Muscle of leg (tissue), 11 donors: ENCODE measurements around the gene TIE1. TPM values are rescaled to one million over a fixed set of nuclear protein-coding genes. Genes with fewer than 3 reads are reported as not detected.

Experiments used
- DNase-seq: peaks from one replicate; pipeline ENCODE4 v3.0.0; 2013
- H3K27ac ChIP-seq: one replicate; pipeline ENCODE4 v1.5.1; 2013; ENCODE audit warnings: mild to moderate bottlenecking, low read length, control low read depth
- H3K27me3 ChIP-seq: one replicate; pipeline ENCODE4 v1.6.1; 2013; ENCODE audit warnings: low read length; ENCODE audit not compliant: control insufficient read depth, insufficient read depth
- H3K36me3 ChIP-seq: one replicate; pipeline ENCODE4 v1.6.1; 2013; ENCODE audit warnings: low read length; ENCODE audit not compliant: control insufficient read depth, insufficient read depth
- H3K4me1 ChIP-seq: one replicate; pipeline ENCODE4 v1.6.1; 2013; ENCODE audit warnings: low read length; ENCODE audit not compliant: control insufficient read depth, insufficient read depth
- H3K4me3 ChIP-seq: one replicate; pipeline ENCODE4 v1.5.1; 2013; ENCODE audit warnings: low read length, control low read depth
- H3K9me3 ChIP-seq: replicated peaks from 2 replicates; pipeline ENCODE4 v1.6.1; 2013; ENCODE audit warnings: low read depth, low read length; ENCODE audit not compliant: control insufficient read depth
- WGBS: methylation state at CpG from one replicate; pipeline ENCODE4 v1.1.5; 2013; ENCODE audit warnings: missing lambda C conversion rate; ENCODE audit not compliant: insufficient coverage; 5-methylcytosine and 5-hydroxymethylcytosine counted together
- polyA plus RNA-seq, 8 donors: library from polyadenylated mRNA; unstranded; fragments of 120-200 nt; gene quantifications; one replicate each; pipeline versions ENCODE4 v1.2.1 to v1.2.3, GENCODE V29; 2013; ENCODE audit warnings: inconsistent platforms in 1 of 8, low replicate concordance in 1 of 8; ENCODE audit not compliant: insufficient read length in 8 of 8, insufficient read depth in 1 of 8
- total RNA-seq: library from RNA; stranded (reverse); fragments of 120-200 nt; gene quantifications from one replicate; pipeline ENCODE4 v1.2.4, GENCODE V29; 2013

Gene TIE1
- total and polyA plus RNA-seq, 9 donors = 32.7 to 58.0 (median 44.5) TPM

- Histone ChIP-seq H3K27ac (no peak overlapping the region), H3K9me3 (peaks cover 5% of the 10 kb centered on the region), H3K36me3 (no peaks in the 10 kb centered on the region), H3K4me3 (no peak overlapping the region), H3K27me3 (peaks cover 13% of the 10 kb centered on the region), H3K4me1 (peaks cover 6% of the 10 kb centered on the region)
- WGBS = no CpG with 5 or more reads among the region's 1 CpG
- DNase-seq = no peak
These were observed 33.9 kb upstream of the TIE1 start for GRCh38 chr1:43266881-43267280.

DNA sequence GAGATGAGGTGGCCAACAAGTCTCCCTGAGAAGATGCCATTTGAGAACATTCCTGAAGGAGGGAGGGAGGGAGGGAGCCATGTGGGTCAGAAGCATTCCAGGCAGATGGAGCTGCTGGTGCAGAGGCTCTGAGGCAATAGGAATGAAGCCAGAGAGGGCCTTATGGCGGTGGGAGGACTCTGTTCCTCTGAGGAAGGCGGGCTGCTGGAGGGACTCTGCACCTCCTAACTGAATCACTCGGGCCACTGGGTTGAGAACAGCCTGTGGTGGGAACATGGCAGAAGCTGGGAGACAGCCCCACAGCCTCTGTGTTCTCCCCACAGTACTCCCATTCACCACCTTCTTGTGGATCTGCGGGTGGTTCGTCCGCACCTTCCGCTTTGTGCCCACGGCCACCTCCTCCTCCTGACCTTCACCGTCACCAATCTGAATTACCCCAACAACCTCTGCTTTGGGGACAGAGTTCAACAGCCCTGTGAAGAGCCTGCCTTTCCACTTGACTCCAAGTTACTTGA is 33.4 kb upstream of the TIE1 start:
- no peak overlapping the region for H3K4me3 ChIP-seq
- peaks cover 6% of the 10 kb centered on the region for H3K4me1 ChIP-seq
- H3K27me3 ChIP-seq = peaks cover 13% of the 10 kb centered on the region
- H3K36me3 ChIP-seq = no peaks in the 10 kb centered on the region
- DNase-seq = no peak
- no peak overlapping the region for H3K27ac ChIP-seq
- WGBS = 81% methylated on average over 9 of the region's 9 CpGs
- H3K9me3 ChIP-seq = peaks cover 5% of the 10 kb centered on the region

DNA sequence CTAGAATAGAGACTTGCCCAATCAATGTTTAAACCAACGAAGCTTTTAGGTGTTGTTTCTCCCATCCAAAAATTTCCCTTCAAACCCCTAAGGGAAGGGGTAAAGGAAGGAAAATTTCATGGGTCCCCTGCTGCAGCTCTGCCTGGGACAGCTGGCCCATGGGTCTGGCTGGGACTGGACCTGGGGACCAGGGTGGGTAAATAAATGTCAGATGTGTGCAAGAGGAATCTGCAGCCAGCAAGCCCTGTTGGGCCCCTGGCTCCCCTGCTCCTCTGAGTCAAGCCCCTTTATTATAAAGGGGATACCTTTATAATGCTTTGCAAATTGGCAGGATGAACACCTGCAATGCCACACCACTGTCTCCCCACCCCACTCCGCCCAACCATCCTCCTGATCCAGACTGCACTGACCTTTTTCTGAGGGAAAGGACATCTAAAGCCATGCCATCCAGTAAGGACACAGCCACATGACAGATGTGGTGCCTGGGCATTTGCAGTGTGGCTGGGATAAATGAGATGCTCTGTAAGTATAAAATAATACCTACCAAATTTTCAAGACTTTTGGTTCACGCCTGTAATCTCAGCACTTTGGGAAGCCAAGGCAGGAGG is 32.9 kb upstream of the TIE1 start:
- Histone ChIP-seq H3K27me3 (peaks cover 13% of the 10 kb centered on the region), H3K9me3 (peaks cover 3% of the 10 kb centered on the region), H3K4me3 (no peak overlapping the region), H3K36me3 (no peaks in the 10 kb centered on the region), H3K27ac (no peak overlapping the region), H3K4me1 (peaks cover 6% of the 10 kb centered on the region)
- DNase-seq = no peak
- WGBS = no CpG with 5 or more reads among the region's 3 CpGs

GRCh38 chr1:43269627-43270375 is 31.0 kb upstream of the TIE1 start, which contains the start of gene TMEM125:
Gene TMEM125, plus strand, starts transcription at chr1:43269983. Its CDS starts 2,740 bp downstream, at chr1:43272723.
- Histone ChIP-seq H3K4me1 (peaks cover 13% of the 10 kb centered on the region), H3K27me3 (peaks cover 13% of the 10 kb centered on the region), H3K9me3 (no peaks in the 10 kb centered on the region), H3K27ac (no peak within 1 kb of the TSS), H3K36me3 (no peaks in the 10 kb centered on the region), H3K4me3 (no peak within 1 kb of the TSS)
- DNase-seq = no peak
- 67% methylated on average over 7 of the region's 7 CpGs for WGBS

GRCh38 chr1:43270421-43271095 is 30.2 kb upstream of the TIE1 start:
- no peak for DNase-seq
- Histone ChIP-seq H3K27ac (no peak overlapping the region), H3K36me3 (no peaks in the 10 kb centered on the region), H3K9me3 (no peaks in the 10 kb centered on the region), H3K4me3 (no peak overlapping the region), H3K4me1 (peaks cover 13% of the 10 kb centered on the region), H3K27me3 (peaks cover 13% of the 10 kb centered on the region)
- 8% methylated on average over 23 of the region's 29 CpGs for WGBS

- no peaks in the 10 kb centered on the region for H3K9me3 ChIP-seq
- DNase-seq = no peak
- 56% methylated on average over 10 of the region's 12 CpGs for WGBS
- H3K27me3 ChIP-seq = peaks cover 13% of the 10 kb centered on the region
- H3K27ac ChIP-seq = no peak overlapping the region
- no peak overlapping the region for H3K4me3 ChIP-seq
- peaks cover 13% of the 10 kb centered on the region for H3K4me1 ChIP-seq
- H3K36me3 ChIP-seq = no peaks in the 10 kb centered on the region
These were observed 29.3 kb upstream of the TIE1 start for GRCh38 chr1:43271186-43272118.

- no peaks in the 10 kb centered on the region for H3K9me3 ChIP-seq
- DNase-seq = no peak
- H3K4me1 ChIP-seq = peaks cover 13% of the 10 kb centered on the region
- H3K27ac ChIP-seq = no peak overlapping the region
- no peaks in the 10 kb centered on the region for H3K36me3 ChIP-seq
- no peak overlapping the region for H3K4me3 ChIP-seq
- 63% methylated on average over 6 of the region's 9 CpGs for WGBS
- H3K27me3 ChIP-seq = peaks cover 16% of the 10 kb centered on the region
These were observed 28.6 kb upstream of the TIE1 start for GRCh38 chr1:43272161-43272560.

DNA sequence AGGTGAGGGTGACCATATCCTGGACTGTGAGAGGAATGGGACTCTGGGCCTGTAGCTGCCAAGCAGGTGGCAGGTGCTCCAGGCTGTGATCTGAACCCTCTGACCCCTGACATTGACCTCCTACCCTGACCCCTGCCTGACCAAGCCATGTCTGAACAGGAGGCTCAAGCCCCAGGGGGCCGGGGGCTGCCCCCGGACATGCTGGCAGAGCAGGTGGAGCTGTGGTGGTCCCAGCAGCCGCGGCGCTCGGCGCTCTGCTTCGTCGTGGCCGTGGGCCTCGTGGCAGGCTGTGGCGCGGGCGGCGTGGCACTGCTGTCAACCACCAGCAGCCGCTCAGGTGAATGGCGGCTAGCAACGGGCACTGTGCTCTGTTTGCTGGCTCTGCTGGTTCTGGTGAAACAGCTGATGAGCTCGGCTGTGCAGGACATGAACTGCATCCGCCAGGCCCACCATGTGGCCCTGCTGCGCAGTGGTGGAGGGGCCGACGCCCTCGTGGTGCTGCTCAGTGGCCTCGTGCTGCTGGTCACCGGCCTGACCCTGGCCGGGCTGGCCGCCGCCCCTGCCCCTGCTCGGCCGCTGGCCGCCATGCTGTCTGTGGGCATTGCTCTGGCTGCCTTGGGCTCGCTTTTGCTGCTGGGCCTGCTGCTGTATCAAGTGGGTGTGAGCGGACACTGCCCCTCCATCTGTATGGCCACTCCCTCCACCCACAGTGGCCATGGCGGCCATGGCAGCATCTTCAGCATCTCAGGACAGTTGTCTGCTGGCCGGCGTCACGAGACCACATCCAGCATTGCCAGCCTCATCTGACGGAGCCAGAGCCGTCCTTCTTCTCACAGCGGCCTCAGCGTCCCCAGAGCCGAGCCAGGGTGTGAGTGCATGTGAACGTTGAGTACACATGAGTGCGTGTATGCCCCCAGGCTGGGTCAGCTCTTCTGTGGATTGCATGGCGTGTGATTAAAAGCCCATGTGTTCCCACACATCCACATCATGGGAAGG is 27.9 kb upstream of the TIE1 start:
- no peak overlapping the region for H3K27ac ChIP-seq
- WGBS = 94% methylated on average over 45 of the region's 46 CpGs
- H3K36me3 ChIP-seq = no peaks in the 10 kb centered on the region
- DNase-seq = no peak
- H3K4me3 ChIP-seq = no peak overlapping the region
- peaks cover 18% of the 10 kb centered on the region for H3K27me3 ChIP-seq
- H3K4me1 ChIP-seq = peaks cover 13% of the 10 kb centered on the region
- no peaks in the 10 kb centered on the region for H3K9me3 ChIP-seq

DNA sequence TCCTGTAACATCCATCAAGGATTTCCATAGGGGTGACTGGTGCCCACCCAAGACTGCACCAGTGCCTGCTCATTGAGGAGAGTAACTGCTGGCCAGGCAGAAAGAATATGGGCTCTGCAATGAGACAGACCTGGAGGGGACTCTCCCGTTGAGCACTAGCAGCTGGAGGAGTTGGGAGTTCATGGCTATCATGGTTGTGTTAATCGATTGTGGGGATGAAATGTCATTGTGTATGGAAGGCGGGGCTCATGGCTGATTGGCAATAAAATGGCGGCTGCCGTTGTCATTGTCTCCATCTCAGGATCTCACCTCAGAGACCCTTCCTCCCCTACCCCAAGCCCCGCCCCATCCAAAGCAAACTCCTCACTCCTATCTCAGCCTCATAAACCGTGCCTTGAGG is 27.1 kb upstream of the TIE1 start:
- H3K27me3 ChIP-seq = peaks cover 18% of the 10 kb centered on the region
- H3K27ac ChIP-seq = no peak overlapping the region
- WGBS = 50% methylated on average over 1 of the region's 7 CpGs
- H3K36me3 ChIP-seq = no peaks in the 10 kb centered on the region
- H3K9me3 ChIP-seq = no peaks in the 10 kb centered on the region
- H3K4me1 ChIP-seq = peaks cover 13% of the 10 kb centered on the region
- H3K4me3 ChIP-seq = no peak overlapping the region
- no peak for DNase-seq
